ENCODE results near the gene IL31RA.

DNA sequence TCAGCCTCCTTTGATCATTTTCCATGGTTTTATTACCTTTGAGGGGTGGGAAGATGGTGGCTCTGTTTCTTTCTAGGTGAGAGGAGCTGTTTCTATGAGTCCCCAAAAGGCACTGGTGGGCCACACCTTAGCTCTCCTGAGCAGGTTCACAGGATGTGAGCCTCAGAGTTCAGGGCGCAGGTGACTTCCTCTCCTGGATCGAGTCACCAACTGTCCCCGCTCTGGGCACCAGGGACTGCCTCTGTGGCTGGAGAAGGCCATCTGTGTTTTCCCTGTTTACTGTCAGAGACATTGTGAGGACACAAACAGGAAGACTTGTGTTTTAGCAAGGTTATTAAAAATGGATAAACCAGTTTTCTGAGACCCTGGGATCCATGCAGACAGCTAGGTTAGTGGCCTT, 68.5 kb downstream of the IL31RA start:
- no peak for TF ChIP-seq POLR2A (IDR thresholded peaks at IDR 0.05)
- TF ChIP-seq, protein P1, sequence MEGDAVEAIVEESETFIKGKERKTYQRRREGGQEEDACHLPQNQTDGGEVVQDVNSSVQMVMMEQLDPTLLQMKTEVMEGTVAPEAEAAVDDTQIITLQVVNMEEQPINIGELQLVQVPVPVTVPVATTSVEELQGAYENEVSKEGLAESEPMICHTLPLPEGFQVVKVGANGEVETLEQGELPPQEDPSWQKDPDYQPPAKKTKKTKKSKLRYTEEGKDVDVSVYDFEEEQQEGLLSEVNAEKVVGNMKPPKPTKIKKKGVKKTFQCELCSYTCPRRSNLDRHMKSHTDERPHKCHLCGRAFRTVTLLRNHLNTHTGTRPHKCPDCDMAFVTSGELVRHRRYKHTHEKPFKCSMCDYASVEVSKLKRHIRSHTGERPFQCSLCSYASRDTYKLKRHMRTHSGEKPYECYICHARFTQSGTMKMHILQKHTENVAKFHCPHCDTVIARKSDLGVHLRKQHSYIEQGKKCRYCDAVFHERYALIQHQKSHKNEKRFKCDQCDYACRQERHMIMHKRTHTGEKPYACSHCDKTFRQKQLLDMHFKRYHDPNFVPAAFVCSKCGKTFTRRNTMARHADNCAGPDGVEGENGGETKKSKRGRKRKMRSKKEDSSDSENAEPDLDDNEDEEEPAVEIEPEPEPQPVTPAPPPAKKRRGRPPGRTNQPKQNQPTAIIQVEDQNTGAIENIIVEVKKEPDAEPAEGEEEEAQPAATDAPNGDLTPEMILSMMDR (IDR thresholded peaks at IDR 0.05), result no peak

Measured in lower leg skin (tissue), 3 donors.